ENCODE measurements around the gene PSPN. TPM values are rescaled to one million over a fixed set of nuclear protein-coding genes. Genes with fewer than 3 reads are reported as not detected.
A peak's percentile ranks its signal among the peaks of the same experiment; 100 is the strongest.

The PSPN gene
- total and polyA plus RNA-seq, 11 donors = 0.24 to 1.4 (median 0.86) TPM

DNA sequence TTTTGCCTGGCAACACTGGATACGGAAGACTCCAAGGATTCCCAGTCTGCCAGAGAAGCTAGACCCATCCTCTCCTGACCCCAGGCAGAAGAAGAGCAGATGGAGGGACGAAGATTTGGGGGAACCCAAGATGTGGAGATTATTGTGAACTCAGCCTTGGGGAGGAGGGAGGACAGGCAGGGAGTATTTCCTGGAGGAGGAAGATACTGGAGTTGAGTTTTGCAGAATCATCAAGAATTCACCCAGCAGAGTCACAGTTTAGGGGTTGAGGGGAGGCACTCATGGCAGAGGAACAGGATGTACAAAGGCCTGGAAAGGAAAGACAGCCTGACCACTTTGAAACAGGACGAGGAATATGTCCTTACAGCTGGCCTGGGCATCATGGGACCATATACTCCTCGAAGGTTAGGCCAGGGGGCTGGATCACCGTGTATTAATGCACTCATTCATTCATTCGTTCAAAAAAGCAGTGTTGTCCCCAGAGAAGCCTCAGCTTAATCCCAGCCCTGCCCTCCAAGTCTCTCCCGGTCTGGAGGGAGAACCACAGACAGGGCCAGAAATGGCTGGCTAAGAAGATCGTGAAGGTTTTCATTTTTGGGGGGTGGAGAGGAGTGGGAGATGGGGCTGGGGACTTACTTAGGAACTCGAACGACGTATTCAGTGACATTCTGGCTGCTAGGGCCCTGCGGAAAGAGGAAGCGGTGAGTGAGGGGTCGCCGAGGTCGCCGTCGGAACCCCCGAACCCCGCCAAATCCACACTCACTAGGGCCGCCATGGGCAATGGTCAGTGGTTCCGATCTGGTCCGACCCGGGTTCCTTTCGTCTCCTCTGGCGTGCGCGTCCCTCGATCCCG lies 16.7 kb upstream of the PSPN start:
- 7 to 10% (median 8%) methylated on average over 28 to 30 of the region's 30 CpGs for WGBS, 4 donors
- peak in 1 of 4 donors; percentile 5 for ATAC-seq
- intact Hi-C loops (cut with DNase I) = loop anchor here in 6 of 10 donors (1.0 to 5.0 kb wide), 6 partner anchors 19 to 1925 kb away; partner anchors contain the start of genes ALKBH7 (in 2 of the 6), CLPP (in 1 of the 6) and KHSRP (in 1 of the 6)
- DNase-seq = no peak
- TF ChIP-seq POLR2A (IDR thresholded peaks at IDR 0.05) = no peak
- TF ChIP-seq, protein P1, sequence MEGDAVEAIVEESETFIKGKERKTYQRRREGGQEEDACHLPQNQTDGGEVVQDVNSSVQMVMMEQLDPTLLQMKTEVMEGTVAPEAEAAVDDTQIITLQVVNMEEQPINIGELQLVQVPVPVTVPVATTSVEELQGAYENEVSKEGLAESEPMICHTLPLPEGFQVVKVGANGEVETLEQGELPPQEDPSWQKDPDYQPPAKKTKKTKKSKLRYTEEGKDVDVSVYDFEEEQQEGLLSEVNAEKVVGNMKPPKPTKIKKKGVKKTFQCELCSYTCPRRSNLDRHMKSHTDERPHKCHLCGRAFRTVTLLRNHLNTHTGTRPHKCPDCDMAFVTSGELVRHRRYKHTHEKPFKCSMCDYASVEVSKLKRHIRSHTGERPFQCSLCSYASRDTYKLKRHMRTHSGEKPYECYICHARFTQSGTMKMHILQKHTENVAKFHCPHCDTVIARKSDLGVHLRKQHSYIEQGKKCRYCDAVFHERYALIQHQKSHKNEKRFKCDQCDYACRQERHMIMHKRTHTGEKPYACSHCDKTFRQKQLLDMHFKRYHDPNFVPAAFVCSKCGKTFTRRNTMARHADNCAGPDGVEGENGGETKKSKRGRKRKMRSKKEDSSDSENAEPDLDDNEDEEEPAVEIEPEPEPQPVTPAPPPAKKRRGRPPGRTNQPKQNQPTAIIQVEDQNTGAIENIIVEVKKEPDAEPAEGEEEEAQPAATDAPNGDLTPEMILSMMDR (IDR thresholded peaks at IDR 0.05) = no peak
- no peaks in the 10 kb centered on the region for H3K27me3 ChIP-seq
- H3K4me3 ChIP-seq = peak overlapping the region; percentile 60 to 99 (median 81)
- H3K4me1 ChIP-seq = peaks cover 0 to 17% (median 10%) of the 10 kb centered on the region in 12 donors
- peaks cover 0 to 44% (median 36%) of the 10 kb centered on the region in 9 donors for H3K36me3 ChIP-seq
- peak overlapping the region; percentile 87 to 98 (median 94) for H3K27ac ChIP-seq
- H3K9me3 ChIP-seq = no peaks in the 10 kb centered on the region

DNA sequence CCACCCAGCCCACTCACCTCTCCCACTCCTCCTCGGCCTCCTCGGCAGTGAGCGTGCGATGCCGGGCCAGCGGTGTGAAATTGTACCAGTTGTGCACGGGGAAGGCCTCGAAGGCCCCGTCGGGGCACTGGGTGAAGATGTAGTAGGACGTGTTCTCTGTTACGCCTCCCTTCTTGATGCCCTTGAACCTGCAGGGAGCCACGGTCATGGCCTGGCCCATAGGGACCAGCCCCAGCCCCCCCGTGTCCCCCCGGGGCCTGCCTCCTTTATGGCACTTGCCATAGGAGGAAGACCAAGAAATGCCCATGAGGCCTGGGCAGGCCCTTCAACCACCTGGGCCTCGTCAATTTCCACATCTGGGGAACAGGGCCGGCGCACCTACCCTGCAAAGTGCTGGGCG lies 11.6 kb upstream of the PSPN start:
- ATAC-seq = no peak
- intact Hi-C loops (cut with DNase I) = no loop called here
- WGBS, 4 donors = 92 to 97% (median 96%) methylated on average over 13 to 19 of the region's 19 CpGs

DNA sequence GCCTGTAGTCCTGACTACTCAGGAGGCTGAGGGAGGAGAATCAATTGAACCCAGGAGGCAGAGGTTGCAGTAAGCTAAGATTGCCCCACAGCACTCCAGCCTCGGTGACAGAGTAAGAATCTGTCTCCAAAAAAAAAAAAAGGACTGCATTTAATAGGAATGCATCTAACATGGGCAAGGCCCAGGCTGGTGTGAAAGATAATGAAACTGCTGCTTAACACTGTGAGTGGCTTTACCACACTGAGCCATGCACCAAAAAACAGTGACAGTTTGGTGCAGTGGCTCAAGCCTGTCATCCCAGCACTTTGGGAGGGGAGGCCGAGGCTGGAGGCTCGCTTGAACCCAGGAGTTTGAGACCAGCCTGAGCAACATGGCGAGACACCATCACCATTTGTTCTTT lies 8.6 kb upstream of the PSPN start:
- no peak overlapping the region for H3K27ac ChIP-seq
- 93 to 95% (median 95%) methylated on average over 4 of the region's 4 CpGs for WGBS, 4 donors
- no peak for ATAC-seq
- TF ChIP-seq, protein P1 (IDR thresholded peaks at IDR 0.05) = no peak
- TF ChIP-seq POLR2A (IDR thresholded peaks at IDR 0.05) = no peak
- no peaks in the 10 kb centered on the region for H3K4me1 ChIP-seq
- intact Hi-C loops (cut with DNase I) = no loop called here
- H3K4me3 ChIP-seq = no peak overlapping the region
- no peaks in the 10 kb centered on the region for H3K27me3 ChIP-seq
- H3K9me3 ChIP-seq = peaks cover 0 to 7% (median 0%) of the 10 kb centered on the region in 12 donors
- no peak for DNase-seq
- H3K36me3 ChIP-seq = peaks cover 3 to 100% (median 97%) of the 10 kb centered on the region in 9 donors

More for the DNA sequence above, 11.6 kb upstream of the PSPN start:
- H3K9me3 ChIP-seq = no peaks in the 10 kb centered on the region
- TF ChIP-seq, protein P1 (IDR thresholded peaks at IDR 0.05) = no peak
- TF ChIP-seq POLR2A (IDR thresholded peaks at IDR 0.05) = no peak
- H3K4me1 ChIP-seq = peaks cover 0 to 10% (median 5%) of the 10 kb centered on the region in 12 donors
- no peak overlapping the region for H3K4me3 ChIP-seq
- DNase-seq = no peak
- H3K27ac ChIP-seq = no peak overlapping the region
- H3K27me3 ChIP-seq = no peaks in the 10 kb centered on the region
- peaks cover 0 to 94% (median 81%) of the 10 kb centered on the region in 9 donors for H3K36me3 ChIP-seq

DNA sequence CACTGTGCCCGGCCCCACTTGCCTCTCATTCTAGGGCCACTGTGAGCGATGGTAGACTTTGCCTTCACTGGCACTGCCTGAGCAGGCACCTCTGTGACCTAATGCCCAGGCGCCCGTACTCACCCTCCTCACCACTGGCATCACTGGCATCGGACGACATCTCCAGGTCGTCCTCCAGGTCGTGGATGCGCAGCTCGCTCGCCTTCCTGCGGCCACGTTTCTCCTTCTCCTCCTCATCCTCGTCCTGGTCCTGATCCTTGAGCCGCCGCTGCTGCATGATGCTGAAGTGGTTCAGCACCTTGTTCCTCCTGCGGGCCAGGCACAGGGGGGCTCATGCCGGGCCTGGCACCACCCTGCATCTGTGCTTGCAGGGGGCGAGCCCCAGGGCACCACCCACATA lies 7.5 kb upstream of the PSPN start:
- WGBS, 4 donors = 91 to 97% (median 94%) methylated on average over 16 to 19 of the region's 19 CpGs
- Histone ChIP-seq H3K4me3 (no peak overlapping the region), H3K4me1 (no peaks in the 10 kb centered on the region), H3K36me3 (peaks cover 3 to 100% (median 90%) of the 10 kb centered on the region in 9 donors), H3K27ac (no peak overlapping the region), H3K9me3 (peaks cover 0 to 7% (median 0%) of the 10 kb centered on the region in 12 donors), H3K27me3 (no peaks in the 10 kb centered on the region)
- ATAC-seq (no peak), DNase-seq (no peak)
- TF ChIP-seq POLR2A (IDR thresholded peaks at IDR 0.05) = no peak
- TF ChIP-seq, protein P1 (IDR thresholded peaks at IDR 0.05) = no peak
- intact Hi-C loops (cut with DNase I) = no loop called here
